Smooth muscle cell (in vitro differentiated cells): Measurements from ENCODE around the gene TTC28. TPM values are rescaled to one million over a fixed set of nuclear protein-coding genes. Genes with fewer than 3 reads are reported as not detected.
A peak's percentile ranks its signal among the peaks of the same experiment; 100 is the strongest.

Experiments
- DNase-seq: peaks from one replicate; lab custom pipeline; 2025; ENCODE audit not compliant: unreplicated experiment; lab: John Stamatoyannopoulos, UW
- H2AFZ ChIP-seq: fragments of 200-600 bp; sonication (generic); 2 replicates; pipeline ENCODE4 v1.6.0; 2016; ENCODE audit warnings: antibody characterized with exemption, low read depth, mild to moderate bottlenecking
- H3F3A ChIP-seq: fragments of 200-600 bp; sonication (generic); 2 replicates; pipeline ENCODE4 v1.6.0; 2017; ENCODE audit warnings: antibody characterized with exemption, low read depth
- H3K27ac ChIP-seq: fragments of 200-600 bp; sonication (generic); 2 replicates; pipeline ENCODE4 v1.5.1; 2016; ENCODE audit warnings: low read depth, mild to moderate bottlenecking
- H3K27me3 ChIP-seq: fragments of 200-600 bp; sonication (generic); 2 replicates; pipeline ENCODE4 v1.6.1; 2016; ENCODE audit warnings: low read depth, mild to moderate bottlenecking
- H3K36me3 ChIP-seq: fragments of 200-600 bp; sonication (generic); 2 replicates; pipeline ENCODE4 v1.5.1; 2016; ENCODE audit warnings: low read depth
- H3K4me1 ChIP-seq: fragments of 200-600 bp; sonication (generic); 2 replicates; pipeline ENCODE4 v1.5.1; 2016; ENCODE audit warnings: low read depth
- H3K4me2 ChIP-seq: fragments of 200-600 bp; sonication (generic); 2 replicates; pipeline ENCODE4 v1.6.0; 2016; ENCODE audit warnings: mild to moderate bottlenecking
- H3K4me3 ChIP-seq: fragments of 200-600 bp; sonication (generic); 2 replicates; pipeline ENCODE4 v1.5.1; 2016; ENCODE audit warnings: mild to moderate bottlenecking
- H3K79me2 ChIP-seq: fragments of 200-600 bp; sonication (generic); 2 replicates; pipeline ENCODE4 v1.6.0; 2016; ENCODE audit warnings: low read depth, mild to moderate bottlenecking
- H3K9ac ChIP-seq: fragments of 200-600 bp; sonication (generic); 2 replicates; pipeline ENCODE4 v1.6.0; 2016; ENCODE audit warnings: low read depth
- H3K9me3 ChIP-seq: fragments of 200-600 bp; sonication (generic); replicated peaks from 2 replicates; pipeline ENCODE4 v1.5.1; 2016; ENCODE audit warnings: low read depth
- H4K20me1 ChIP-seq: fragments of 200-600 bp; sonication (generic); 2 replicates; pipeline ENCODE4 v1.6.0; 2016; ENCODE audit warnings: low read depth
- WGBS: methylation state at CpG from one replicate; pipeline ENCODE4 v1.1.7; 2016; ENCODE audit warnings: low lambda C conversion rate; 5-methylcytosine and 5-hydroxymethylcytosine counted together
- polyA plus RNA-seq: library from polyadenylated mRNA; unstranded; fragments of >200 nt; fragmentation: Nextera tagmentation; extraction: Ambion mirVana; gene quantifications from 2 replicates; pipeline ENCODE4 v1.2.1, GENCODE V29; 2016
- total RNA-seq: library from RNA; depleted of rRNA; stranded (reverse); fragments of >200 nt; gene quantifications from 2 replicates; pipeline ENCODE4 v1.2.3, GENCODE V29; 2014
- TF ChIP-seq, protein P1 (sequence below): fragments of 200-600 bp; sonication (generic); IDR thresholded peaks from 2 replicates; pipeline ENCODE4 v1.5.1; 2017; ENCODE audit warnings: borderline replicate concordance, mild to moderate bottlenecking, antibody characterized with exemption; ENCODE audit not compliant: insufficient read depth, poor library complexity, severe bottlenecking

TTC28 gene
- total and polyA plus RNA-seq, 2 experiments from 2014 or later, result 6.3 to 17.9 TPM

- H3K27me3 ChIP-seq, result no peaks in the 10 kb centered on the region
- TF ChIP-seq, protein P1, sequence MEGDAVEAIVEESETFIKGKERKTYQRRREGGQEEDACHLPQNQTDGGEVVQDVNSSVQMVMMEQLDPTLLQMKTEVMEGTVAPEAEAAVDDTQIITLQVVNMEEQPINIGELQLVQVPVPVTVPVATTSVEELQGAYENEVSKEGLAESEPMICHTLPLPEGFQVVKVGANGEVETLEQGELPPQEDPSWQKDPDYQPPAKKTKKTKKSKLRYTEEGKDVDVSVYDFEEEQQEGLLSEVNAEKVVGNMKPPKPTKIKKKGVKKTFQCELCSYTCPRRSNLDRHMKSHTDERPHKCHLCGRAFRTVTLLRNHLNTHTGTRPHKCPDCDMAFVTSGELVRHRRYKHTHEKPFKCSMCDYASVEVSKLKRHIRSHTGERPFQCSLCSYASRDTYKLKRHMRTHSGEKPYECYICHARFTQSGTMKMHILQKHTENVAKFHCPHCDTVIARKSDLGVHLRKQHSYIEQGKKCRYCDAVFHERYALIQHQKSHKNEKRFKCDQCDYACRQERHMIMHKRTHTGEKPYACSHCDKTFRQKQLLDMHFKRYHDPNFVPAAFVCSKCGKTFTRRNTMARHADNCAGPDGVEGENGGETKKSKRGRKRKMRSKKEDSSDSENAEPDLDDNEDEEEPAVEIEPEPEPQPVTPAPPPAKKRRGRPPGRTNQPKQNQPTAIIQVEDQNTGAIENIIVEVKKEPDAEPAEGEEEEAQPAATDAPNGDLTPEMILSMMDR, result no peak
- H3F3A ChIP-seq, result peaks cover 5% of the 10 kb centered on the region
- H3K4me1 ChIP-seq, result peaks cover 14% of the 10 kb centered on the region
- H3K4me3 ChIP-seq, result no peak overlapping the region
- H3K4me2 ChIP-seq, result no peak overlapping the region
- H2AFZ ChIP-seq, result no peak overlapping the region
- no peak overlapping the region for H3K9ac ChIP-seq
- no peaks in the 10 kb centered on the region for H3K9me3 ChIP-seq
- H3K27ac ChIP-seq, result no peak overlapping the region
- H4K20me1 ChIP-seq, result no peaks in the 10 kb centered on the region
- H3K79me2 ChIP-seq, result no peaks in the 10 kb centered on the region
- no peak for DNase-seq
- 87% methylated on average over 8 of the region's 8 CpGs for WGBS
- H3K36me3 ChIP-seq, result no peaks in the 10 kb centered on the region
Observed at GRCh38 chr22:27959335-27960090, 720.1 kb downstream of the TTC28 start.

DNA sequence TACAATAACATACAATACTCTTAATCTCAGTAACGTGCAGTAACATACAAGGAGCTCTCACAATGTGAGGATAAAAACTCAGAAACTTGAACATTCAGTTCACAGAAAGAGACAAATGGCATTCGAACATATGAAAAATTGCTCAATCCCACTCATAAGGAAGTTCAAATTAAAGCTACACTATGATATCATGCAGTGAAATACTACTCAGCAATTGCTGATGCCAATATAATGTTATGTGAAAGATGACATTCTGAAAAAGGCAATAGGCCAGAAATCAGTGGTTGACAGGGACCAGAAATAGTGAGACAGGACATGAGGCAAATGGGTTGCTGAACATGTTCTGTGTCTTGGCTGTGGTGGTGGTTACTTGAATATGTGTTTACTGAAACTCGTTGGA is 726.9 kb downstream of the TTC28 start:
- 80% methylated on average over 3 of the region's 3 CpGs for WGBS
- H3K9me3 ChIP-seq, result no peaks in the 10 kb centered on the region
- DNase-seq, result no peak
- H3K9ac ChIP-seq, result no peak overlapping the region
- no peaks in the 10 kb centered on the region for H3F3A ChIP-seq
- no peaks in the 10 kb centered on the region for H4K20me1 ChIP-seq
- H2AFZ ChIP-seq, result no peak overlapping the region
- H3K79me2 ChIP-seq, result no peaks in the 10 kb centered on the region
- no peak overlapping the region for H3K4me2 ChIP-seq
- TF ChIP-seq, protein P1, result no peak
- peak overlapping the region; percentile 39 for H3K27ac ChIP-seq
- H3K4me1 ChIP-seq, result no peaks in the 10 kb centered on the region
- no peak overlapping the region for H3K4me3 ChIP-seq
- H3K36me3 ChIP-seq, result no peaks in the 10 kb centered on the region
- H3K27me3 ChIP-seq, result no peaks in the 10 kb centered on the region

DNA sequence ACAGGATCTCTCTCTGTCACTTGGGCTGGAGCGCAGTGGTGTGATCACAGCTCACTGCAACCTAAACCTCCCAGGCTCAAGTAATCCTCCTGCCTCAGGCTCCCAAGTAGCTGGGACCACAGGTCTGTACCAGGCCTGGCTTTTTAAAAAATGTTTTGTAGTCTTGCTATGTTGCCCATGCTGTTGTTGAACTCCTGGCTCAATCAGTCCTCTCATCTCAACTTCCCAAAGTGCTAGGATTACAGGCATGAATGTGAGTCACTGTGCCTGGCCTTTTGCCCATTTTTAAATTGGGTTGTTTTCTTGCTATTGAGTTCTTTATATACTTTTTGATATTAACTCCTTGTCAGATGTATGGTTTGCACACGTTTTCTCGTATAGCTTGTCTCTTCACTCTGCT is 727.5 kb downstream of the TTC28 start:
- no peaks in the 10 kb centered on the region for H3K27me3 ChIP-seq
- H4K20me1 ChIP-seq, result no peaks in the 10 kb centered on the region
- H3K4me1 ChIP-seq, result no peaks in the 10 kb centered on the region
- no peak overlapping the region for H3K4me2 ChIP-seq
- H2AFZ ChIP-seq, result no peak overlapping the region
- H3K9me3 ChIP-seq, result no peaks in the 10 kb centered on the region
- no peaks in the 10 kb centered on the region for H3K36me3 ChIP-seq
- H3F3A ChIP-seq, result no peaks in the 10 kb centered on the region
- H3K4me3 ChIP-seq, result no peak overlapping the region
- no peak for DNase-seq
- 71% methylated on average over 3 of the region's 3 CpGs for WGBS
- H3K9ac ChIP-seq, result no peak overlapping the region
- H3K27ac ChIP-seq, result peak overlapping the region; percentile 39
- no peaks in the 10 kb centered on the region for H3K79me2 ChIP-seq
- TF ChIP-seq, protein P1, result no peak

DNA sequence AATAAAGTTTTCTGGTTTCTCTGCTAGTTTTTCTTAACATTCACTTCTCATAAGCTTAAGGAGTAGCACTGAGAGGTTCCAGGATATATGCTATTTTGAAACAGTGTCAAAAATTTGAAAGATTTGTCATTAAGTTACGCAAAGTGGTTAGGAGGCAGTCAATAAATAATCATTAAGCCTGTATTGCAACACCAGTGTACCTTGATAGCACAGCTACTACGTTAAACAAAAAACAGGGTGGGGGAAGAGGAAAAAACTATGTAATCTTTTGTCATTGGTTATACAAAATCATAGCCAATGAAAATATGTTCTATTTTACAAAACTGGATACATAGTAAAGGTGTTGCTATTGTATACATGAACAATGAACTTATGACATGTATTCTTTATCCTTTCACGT is 730.2 kb downstream of the TTC28 start:
- no peak overlapping the region for H3K27ac ChIP-seq
- H3K36me3 ChIP-seq, result no peaks in the 10 kb centered on the region
- no peaks in the 10 kb centered on the region for H3K4me1 ChIP-seq
- H3K9me3 ChIP-seq, result no peaks in the 10 kb centered on the region
- H3F3A ChIP-seq, result no peaks in the 10 kb centered on the region
- TF ChIP-seq, protein P1, result no peak
- no peak overlapping the region for H3K4me3 ChIP-seq
- no peak overlapping the region for H2AFZ ChIP-seq
- no peaks in the 10 kb centered on the region for H4K20me1 ChIP-seq
- no peak overlapping the region for H3K4me2 ChIP-seq
- DNase-seq, result no peak
- no peaks in the 10 kb centered on the region for H3K27me3 ChIP-seq
- WGBS, result 97% methylated on average over 3 of the region's 3 CpGs
- no peaks in the 10 kb centered on the region for H3K79me2 ChIP-seq
- no peak overlapping the region for H3K9ac ChIP-seq
